IMR-90 (cell line): ENCODE data around the gene NCOA5. TPM values are rescaled to one million over a fixed set of nuclear protein-coding genes. Genes with fewer than 3 reads are reported as not detected.

ENCODE experiments used
- ATAC-seq: fragments of 200-7000 bp; cut with Tn5 transposase; 2 replicates; pipeline ENCODE4 v1.9.1; 2020; ENCODE audit warnings: low read depth, mild to moderate bottlenecking, moderate library complexity
- BruUV-seq: library from RNA; stranded (reverse); fragments of 400-500 nt; replicated peaks from 2 replicates; lab custom pipeline; 2021; lab: Mats Ljungman, UMichigan
- CTCF ChIA-PET: fragments of 300-600 bp; formaldehyde crosslinking; extraction: SDS; loops from one replicate; lab custom pipeline; 2021; ENCODE audit warnings: antibody characterized with exemption; lab: Yijun Ruan, JAX
- POLR2A ChIA-PET: fragments of 300-600 bp; sonication (Branson Sonifier 250); formaldehyde crosslinking; loops from one replicate; lab custom pipeline; 2022; ENCODE audit warnings: antibody characterized with exemption; ENCODE audit not compliant: unreplicated experiment; lab: Charles Lee
- DNase-seq: peaks from one replicate; pipeline ENCODE4 v3.0.0; 2013
- H2AFZ ChIP-seq: replicated peaks from 2 replicates; pipeline ENCODE3; 2013; ENCODE audit warnings: low read length, mild to moderate bottlenecking; ENCODE audit not compliant: poor library complexity
- H2AK5ac ChIP-seq: 2 replicates; pipeline ENCODE4 v1.6.1; 2013; ENCODE audit warnings: low read depth, low read length, inconsistent platforms
- H2AK9ac ChIP-seq: replicated peaks from 2 replicates; pipeline ENCODE3; 2013; ENCODE audit warnings: mild to moderate bottlenecking, low read depth, low read length, moderate library complexity; ENCODE audit not compliant: poor library complexity
- H2BK120ac ChIP-seq: 2 replicates; pipeline ENCODE4 v1.6.1; 2013; ENCODE audit warnings: low read depth, low read length, inconsistent platforms
- H2BK15ac ChIP-seq: 3 replicates; pipeline ENCODE4 v1.6.1; 2013; ENCODE audit warnings: low read depth, low read length, inconsistent platforms
- H2BK20ac ChIP-seq: 2 replicates; pipeline ENCODE4 v1.6.1; 2013; ENCODE audit warnings: low read depth, mild to moderate bottlenecking, inconsistent platforms, low read length, moderate library complexity
- H2BK5ac ChIP-seq: 2 replicates; pipeline ENCODE4 v1.6.1; 2013; ENCODE audit warnings: mild to moderate bottlenecking, low read depth, low read length, inconsistent platforms; ENCODE audit not compliant: poor library complexity, severe bottlenecking
- H3K14ac ChIP-seq: replicated peaks from 2 replicates; pipeline ENCODE4 v1.6.1; 2013; ENCODE audit warnings: low read depth, low read length, inconsistent platforms
- H3K18ac ChIP-seq: 2 replicates; pipeline ENCODE4 v1.6.1; 2013; ENCODE audit warnings: low read depth, low read length, control low read depth
- H3K23ac ChIP-seq: 2 replicates; pipeline ENCODE4 v1.6.1; 2013; ENCODE audit warnings: low read depth, low read length, inconsistent platforms
- H3K27ac ChIP-seq: 2 replicates; pipeline ENCODE4 v1.5.1; 2013; ENCODE audit warnings: mild to moderate bottlenecking, control low read depth, low read length; ENCODE audit not compliant: insufficient read depth
- H3K27me3 ChIP-seq: 2 replicates; pipeline ENCODE4 v1.6.1; 2013; ENCODE audit warnings: low read length; ENCODE audit not compliant: control insufficient read depth, insufficient read depth
- H3K36me3 ChIP-seq: 2 replicates; pipeline ENCODE4 v1.6.1; 2013; ENCODE audit warnings: low read length, mixed read lengths; ENCODE audit not compliant: control insufficient read depth, insufficient read depth
- H3K4ac ChIP-seq: 2 replicates; pipeline ENCODE4 v1.6.1; 2013; ENCODE audit warnings: low read depth, low read length, inconsistent platforms
- H3K4me1 ChIP-seq: 2 replicates; pipeline ENCODE4 v1.6.1; 2013; ENCODE audit warnings: low read length, mixed read lengths; ENCODE audit not compliant: control insufficient read depth, insufficient read depth
- H3K4me2 ChIP-seq: 2 replicates; pipeline ENCODE4 v1.6.1; 2013; ENCODE audit warnings: low read depth, mild to moderate bottlenecking, control low read depth, low read length, moderate library complexity
- H3K4me3 ChIP-seq: 2 replicates; pipeline ENCODE4 v1.5.1; 2013; ENCODE audit warnings: low read depth, mild to moderate bottlenecking, control low read depth, low read length, moderate library complexity; ENCODE audit not compliant: insufficient read depth
- H3K56ac ChIP-seq: 2 replicates; pipeline ENCODE4 v1.6.1; 2013; ENCODE audit warnings: low read length, inconsistent platforms; ENCODE audit not compliant: insufficient read depth; ENCODE audit errors: extremely low read depth
- H3K79me1 ChIP-seq, 2 experiments: 2 replicates each; pipeline ENCODE4 v1.6.1; 2013; ENCODE audit warnings: low read length in 2 of 2, inconsistent platforms in 1 of 2, low read depth in 1 of 2
- H3K9ac ChIP-seq: 2 replicates; pipeline ENCODE4 v1.6.1; 2013; ENCODE audit warnings: low read depth, low read length, control low read depth
- H3K9me1 ChIP-seq: 2 replicates; pipeline ENCODE4 v1.6.1; 2013; ENCODE audit warnings: low read length, inconsistent platforms; ENCODE audit not compliant: insufficient read depth
- H3K9me3 ChIP-seq: 2 replicates; pipeline ENCODE4 v1.6.1; 2013; ENCODE audit warnings: low read length; ENCODE audit not compliant: control insufficient read depth, insufficient read depth
- H4K20me1 ChIP-seq: 2 replicates; pipeline ENCODE4 v1.6.1; 2013; ENCODE audit warnings: low read length, inconsistent platforms; ENCODE audit not compliant: insufficient read depth
- H4K5ac ChIP-seq: 2 replicates; pipeline ENCODE4 v1.6.1; 2013; ENCODE audit warnings: mild to moderate bottlenecking, low read depth, low read length, control low read depth
- H4K8ac ChIP-seq, 2 experiments: 2 replicates each; pipeline ENCODE4 v1.6.1; 2013; ENCODE audit warnings: low read depth in 2 of 2, low read length in 2 of 2, control low read depth in 1 of 2, inconsistent platforms in 1 of 2
- H4K91ac ChIP-seq: 2 replicates; pipeline ENCODE4 v1.6.1; 2013; ENCODE audit warnings: low read depth, low read length, inconsistent platforms; ENCODE audit not compliant: insufficient read depth
- ELK1 ChIP-seq: fragments of 150-350 bp; IDR thresholded peaks from 2 replicates; pipeline ENCODE4 v1.6.1; 2016; ENCODE audit warnings: low read depth, mild to moderate bottlenecking, low read length, moderate library complexity, borderline replicate concordance
- FOS ChIP-seq: fragments of 150-350 bp; IDR thresholded peaks from 2 replicates; pipeline ENCODE4 v1.6.1; 2016; ENCODE audit warnings: low read depth, low read length
- MAZ ChIP-seq: IDR thresholded peaks from 2 replicates; pipeline ENCODE4 v1.6.1; 2012; ENCODE audit warnings: low read depth, mild to moderate bottlenecking, low read length, improper control_type of control experiment, moderate library complexity, borderline replicate concordance
- RFX5 ChIP-seq: IDR thresholded peaks from 2 replicates; pipeline ENCODE4 v1.8.0; 2012; ENCODE audit warnings: low read depth, mild to moderate bottlenecking, low read length, moderate library complexity
- WGBS, 2 experiments: methylation state at CpG; one replicate each; pipeline versions ENCODE4 v1.1.5 to v1.1.7; 2013; ENCODE audit warnings: missing lambda C conversion rate in 2 of 2; ENCODE audit not compliant: insufficient read length in 1 of 2; ENCODE audit errors: extremely low coverage in 2 of 2; 5-methylcytosine and 5-hydroxymethylcytosine counted together
- dilution Hi-C: fragments of 300-500 bp; cut with HindIII; formaldehyde crosslinking; loops from one replicate; pipeline ENCODE4 v1.14.3; 2018; ENCODE audit warnings: low sequenced_read_pairs; ENCODE audit not compliant: unreplicated experiment
- in situ Hi-C: fragments of 300-500 bp; cut with MboI; formaldehyde crosslinking; loops from 3 replicates; pipeline ENCODE4 v1.14.3; 2019; ENCODE audit warnings: low sequenced_read_pairs, inconsistent platforms, mixed read lengths
- intact Hi-C: fragments of 100-400 bp; cut with micrococcal nuclease; formaldehyde crosslinking; loops from 2 replicates; pipeline ENCODE4 v1.10.0; 2022
- polyA plus RNA-seq, 3 experiments: library from polyadenylated mRNA; depleted of rRNA; stranded (reverse); fragments of >200 nt; gene quantifications; 2 replicates each; pipeline ENCODE4 v1.2.3, GENCODE V29; 2012; ENCODE audit warnings: low replicate concordance in 1 of 3
- total RNA-seq: library from RNA; depleted of rRNA; stranded (reverse); fragments of >200 nt; gene quantifications from 2 replicates; pipeline ENCODE4 v1.2.3, GENCODE V29; 2012

The NCOA5 gene
- total and polyA plus RNA-seq, 2 of the 4 experiments (the other 2 are of a cell fraction) = 17.4 to 20.6 TPM

GRCh38 chr20:46122071-46122470, 32.3 kb upstream of the NCOA5 start (continued):
- no peak for TF ChIP-seq ELK1
- TF ChIP-seq MAZ = no peak
- TF ChIP-seq FOS = no peak

- Histone ChIP-seq H2AK9ac (no peak overlapping the region), H2BK20ac (no peak overlapping the region), H2BK5ac (no peak overlapping the region), H3K9me3 (no peaks in the 10 kb centered on the region), H4K91ac (no peak overlapping the region), H3K27me3 (peaks cover 13% of the 10 kb centered on the region), H3K14ac (no peak overlapping the region), H3K36me3 (no peaks in the 10 kb centered on the region), H4K20me1 (no peaks in the 10 kb centered on the region), H2AK5ac (no peak overlapping the region), H3K4ac (no peak overlapping the region), H3K4me3 (no peak overlapping the region), H2BK120ac (no peak overlapping the region), H3K9ac (no peak overlapping the region), H4K8ac (no peak overlapping the region), H4K5ac (no peak overlapping the region), H3K23ac (no peak overlapping the region), H3K18ac (no peak overlapping the region), H3K4me1 (no peaks in the 10 kb centered on the region), H3K56ac (no peak overlapping the region), H3K9me1 (no peaks in the 10 kb centered on the region), H2BK15ac (no peak overlapping the region), H3K79me1 (no peaks in the 10 kb centered on the region), H3K27ac (no peak overlapping the region), H2AFZ (no peak overlapping the region), H3K4me2 (no peak overlapping the region)
- dilution Hi-C loops (no loop called here), in situ Hi-C loops (no loop called here), intact Hi-C loops (no loop called here)
- ATAC-seq = no peak
- CTCF ChIA-PET = no interaction called here
- POLR2A ChIA-PET = no interaction called here
- WGBS, 2 experiments = no CpG with 5 or more reads among the region's 2 CpGs
- no peak for TF ChIP-seq RFX5
- no peak for DNase-seq
- BruUV-seq = no TSS peak
These were observed 31.6 kb upstream of the NCOA5 start for GRCh38 chr20:46121184-46121930.
